Muscle layer of duodenum (tissue), 2 donors: ENCODE data around the gene BIRC6.

Experiments
- H3K27ac ChIP-seq: one replicate; pipeline ENCODE4 v1.7.0; 2013; ENCODE audit warnings: mild to moderate bottlenecking, low read length
- H3K27me3 ChIP-seq: one replicate; pipeline ENCODE4 v1.7.0; 2013; ENCODE audit warnings: low read depth, mild to moderate bottlenecking, control low read depth, low read length
- H3K36me3 ChIP-seq, 2 donors: one replicate each; pipeline ENCODE4 v1.7.0; 2013; ENCODE audit warnings: low read length in 2 of 2, control low read depth in 1 of 2, mild to moderate bottlenecking in 1 of 2; ENCODE audit not compliant: insufficient read depth in 2 of 2, control insufficient read depth in 1 of 2
- H3K4me1 ChIP-seq, 2 donors: one replicate each; pipeline ENCODE4 v1.7.0; 2013; ENCODE audit warnings: low read length in 2 of 2, mild to moderate bottlenecking in 2 of 2, control low read depth in 1 of 2, moderate library complexity in 1 of 2; ENCODE audit not compliant: insufficient read depth in 2 of 2, control insufficient read depth in 1 of 2
- H3K4me3 ChIP-seq, 2 donors: one replicate each; pipeline ENCODE4 v1.7.0; 2013; ENCODE audit warnings: low read length in 2 of 2, low read depth in 1 of 2, mild to moderate bottlenecking in 1 of 2
- H3K9me3 ChIP-seq, 2 donors: one replicate each; pipeline ENCODE4 v1.7.0; 2013; ENCODE audit warnings: low read length in 2 of 2, control low read depth in 1 of 2, mild to moderate bottlenecking in 1 of 2; ENCODE audit not compliant: control insufficient read depth in 1 of 2
- donor health status: healthy.

BIRC6 gene

DNA sequence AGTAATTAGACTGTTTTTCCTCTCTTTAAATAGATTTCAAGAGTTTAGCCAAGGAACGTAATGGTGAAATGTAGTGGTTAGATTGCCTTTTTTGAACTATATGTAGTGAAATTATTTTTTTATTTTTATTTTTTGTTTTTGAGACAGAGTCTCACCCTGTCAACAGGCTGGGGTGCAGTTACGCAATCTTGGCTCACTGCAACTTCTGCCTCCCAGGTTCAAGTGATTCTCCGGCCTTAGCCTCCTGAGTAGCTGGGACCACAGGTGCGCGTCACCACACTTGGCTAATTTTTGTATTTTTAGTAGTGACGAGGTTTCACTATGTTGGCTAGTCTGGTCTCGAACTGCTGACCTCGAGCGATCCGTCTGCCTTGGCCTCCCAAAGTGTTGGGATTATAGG is 60.8 kb downstream of the BIRC6 start:
- no peaks in the 10 kb centered on the region for H3K27me3 ChIP-seq
- H3K27ac ChIP-seq = no peak overlapping the region
- H3K4me1 ChIP-seq = peaks cover 4 to 5% of the 10 kb centered on the region in 2 donors
- peaks cover 21 to 22% of the 10 kb centered on the region in 2 donors for H3K36me3 ChIP-seq
- H3K9me3 ChIP-seq = no peaks in the 10 kb centered on the region
- H3K4me3 ChIP-seq = no peak overlapping the region

DNA sequence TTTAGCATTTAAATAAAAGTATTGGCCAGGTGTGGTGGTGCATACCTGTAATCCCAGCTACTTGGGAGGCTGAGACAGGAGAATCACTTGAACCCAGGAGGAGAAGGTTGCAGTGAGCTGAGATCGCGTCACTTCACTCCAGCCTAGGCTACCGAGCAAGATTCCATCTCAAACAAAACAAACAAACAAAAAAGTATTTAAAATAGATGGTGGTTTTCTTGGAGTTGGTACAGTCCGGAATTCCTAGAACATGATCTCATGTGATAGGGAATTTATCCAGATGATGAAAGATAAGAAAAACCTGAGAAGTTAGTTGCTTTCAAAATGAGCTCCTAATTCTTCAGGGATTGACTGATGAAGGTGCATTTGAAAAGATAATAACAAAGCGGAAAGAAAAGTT is 62.0 kb downstream of the BIRC6 start:
- no peak overlapping the region for H3K27ac ChIP-seq
- H3K36me3 ChIP-seq = peaks cover 21 to 22% of the 10 kb centered on the region in 2 donors
- H3K4me3 ChIP-seq = no peak overlapping the region
- no peaks in the 10 kb centered on the region for H3K9me3 ChIP-seq
- H3K4me1 ChIP-seq = peaks cover 4 to 5% of the 10 kb centered on the region in 2 donors
- H3K27me3 ChIP-seq = no peaks in the 10 kb centered on the region

DNA sequence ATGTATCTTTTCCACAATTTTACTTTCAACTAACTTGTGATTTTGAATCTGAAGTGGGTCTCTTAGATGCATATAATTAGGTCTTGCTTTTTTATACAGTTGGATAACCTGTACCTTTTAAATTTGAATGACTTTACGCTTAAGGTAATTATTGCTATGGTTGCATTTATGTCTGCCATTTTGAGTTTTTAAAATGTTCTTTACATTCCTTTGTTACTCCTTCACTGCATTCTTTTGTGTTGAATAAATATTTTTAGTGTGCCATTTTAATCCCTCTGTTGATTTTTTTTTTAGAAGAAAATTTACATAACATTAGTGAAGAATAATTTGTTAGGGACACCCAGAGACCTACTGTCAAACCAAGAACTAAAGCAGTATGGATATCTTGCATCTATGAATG is 65.3 kb downstream of the BIRC6 start:
- H3K36me3 ChIP-seq = peaks cover 0 to 6% of the 10 kb centered on the region in 2 donors
- no peak overlapping the region for H3K27ac ChIP-seq
- H3K27me3 ChIP-seq = no peaks in the 10 kb centered on the region
- peaks cover 8 to 11% of the 10 kb centered on the region in 2 donors for H3K4me1 ChIP-seq
- H3K9me3 ChIP-seq = no peaks in the 10 kb centered on the region
- no peak overlapping the region for H3K4me3 ChIP-seq

DNA sequence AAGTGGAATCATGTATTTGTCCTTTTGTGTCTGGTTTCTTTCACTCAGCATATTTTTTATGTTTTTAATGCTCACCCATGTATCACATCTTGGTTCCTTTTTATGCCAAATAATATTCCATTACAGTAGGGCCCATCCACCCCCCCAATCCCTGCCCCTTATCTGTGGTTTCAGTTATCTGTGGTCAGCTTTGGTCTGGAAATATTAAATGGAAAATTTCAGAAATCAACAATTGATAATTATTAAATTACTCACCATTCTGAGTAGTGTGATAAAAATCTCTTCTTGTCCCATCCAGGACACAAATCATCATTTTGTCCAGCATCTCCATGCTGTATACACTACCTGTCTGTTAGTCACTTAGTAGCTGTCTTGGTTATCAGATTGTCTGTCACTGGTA is 66.7 kb downstream of the BIRC6 start:
- Histone ChIP-seq H3K4me1 (peaks cover 8 to 11% of the 10 kb centered on the region in 2 donors), H3K36me3 (no peaks in the 10 kb centered on the region), H3K4me3 (no peak overlapping the region), H3K27me3 (no peaks in the 10 kb centered on the region), H3K27ac (no peak overlapping the region), H3K9me3 (no peaks in the 10 kb centered on the region)

DNA sequence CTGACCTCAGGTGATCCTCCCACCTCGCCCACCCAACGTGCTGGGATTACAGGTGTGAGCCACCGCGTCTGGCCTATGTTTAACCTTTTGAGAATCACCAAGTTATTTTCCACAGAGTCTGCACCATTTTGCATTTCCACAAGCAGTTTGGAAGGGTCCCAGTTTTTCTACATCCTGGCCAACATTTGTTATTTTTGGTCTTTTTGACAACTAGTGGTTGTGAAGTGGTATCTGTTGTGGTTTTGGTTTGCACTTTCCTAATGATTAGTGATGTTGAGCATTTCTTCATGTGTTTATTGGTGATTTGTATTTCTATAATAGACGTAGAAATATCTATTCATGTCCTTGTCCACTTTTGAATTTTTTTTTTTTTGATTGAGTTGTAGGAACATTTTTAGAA is 67.9 kb downstream of the BIRC6 start:
- H3K27ac ChIP-seq = no peak overlapping the region
- H3K4me1 ChIP-seq = peaks cover 5 to 11% of the 10 kb centered on the region in 2 donors
- H3K36me3 ChIP-seq = peaks cover 0 to 4% of the 10 kb centered on the region in 2 donors
- H3K27me3 ChIP-seq = no peaks in the 10 kb centered on the region
- no peak overlapping the region for H3K4me3 ChIP-seq
- H3K9me3 ChIP-seq = no peaks in the 10 kb centered on the region

DNA sequence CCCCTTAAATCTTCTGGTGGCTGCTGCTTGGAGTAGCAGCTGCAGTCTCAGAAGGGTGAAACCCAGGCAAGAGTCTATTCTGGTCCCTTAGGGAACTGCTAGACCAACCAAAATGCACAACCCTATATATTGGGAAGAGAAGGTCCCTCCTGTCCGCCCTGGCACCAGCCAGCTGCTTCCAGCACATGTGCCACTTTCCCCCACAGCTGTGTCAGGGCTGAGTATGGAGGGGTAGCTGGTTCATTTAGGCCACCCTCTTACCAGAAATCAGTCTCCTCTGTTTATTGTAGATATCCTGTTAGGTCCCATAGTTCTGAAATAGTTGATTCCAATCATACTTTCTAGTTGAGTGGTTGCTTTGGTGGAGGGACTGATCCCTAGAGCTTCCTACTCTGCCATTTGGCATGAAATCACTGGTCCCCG is 68.9 kb downstream of the BIRC6 start:
- Histone ChIP-seq H3K27me3 (no peaks in the 10 kb centered on the region), H3K27ac (no peak overlapping the region), H3K4me1 (peaks cover 4 to 11% of the 10 kb centered on the region in 2 donors), H3K4me3 (no peak overlapping the region), H3K9me3 (no peaks in the 10 kb centered on the region), H3K36me3 (peaks cover 0 to 4% of the 10 kb centered on the region in 2 donors)

DNA sequence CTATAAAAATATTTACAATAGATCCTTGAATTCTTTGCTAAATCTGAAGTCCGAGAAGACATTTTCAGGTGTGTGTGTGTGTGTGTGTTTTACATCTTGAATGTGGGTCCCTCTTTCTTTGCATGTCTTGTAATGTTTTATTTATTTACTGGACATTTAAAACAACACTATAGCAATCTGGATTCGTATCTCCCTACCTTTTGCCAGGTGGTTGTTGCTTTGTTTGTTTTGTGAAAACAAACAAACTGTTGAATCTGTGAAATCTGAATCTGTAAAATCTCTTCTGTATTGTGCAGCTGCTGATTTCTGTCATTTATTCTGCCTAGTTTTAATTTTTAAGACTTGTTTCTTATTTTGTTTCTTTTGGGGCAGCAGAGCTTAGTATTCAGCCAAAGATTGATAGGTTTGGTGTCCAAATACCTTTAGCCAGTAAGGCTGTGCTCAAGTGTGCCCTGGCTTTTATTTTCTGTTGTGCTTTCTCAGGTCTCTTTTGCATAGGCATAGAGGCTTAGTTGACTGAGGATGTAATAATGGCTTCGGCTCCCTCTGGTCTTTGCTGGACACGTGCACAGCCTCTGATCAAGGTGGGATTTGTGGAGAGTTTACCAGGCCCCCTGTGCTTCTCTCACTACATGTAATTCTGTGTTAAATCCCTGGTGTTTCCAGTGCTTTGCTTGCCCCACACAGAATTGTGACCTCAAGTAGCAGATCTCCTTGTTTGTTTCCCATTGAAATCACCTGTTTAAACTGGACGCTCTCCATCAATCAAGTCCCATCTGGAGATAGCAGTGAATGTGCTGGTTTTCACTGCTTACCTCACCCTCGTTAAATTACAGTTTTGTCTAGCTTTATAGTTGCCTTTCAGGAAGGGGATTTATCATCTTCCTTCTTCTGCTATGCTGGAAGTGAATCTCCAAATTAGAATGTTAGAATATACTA is 71.1 kb downstream of the BIRC6 start:
- Histone ChIP-seq H3K9me3 (no peaks in the 10 kb centered on the region), H3K4me1 (peaks cover 4 to 6% of the 10 kb centered on the region in 2 donors), H3K27me3 (no peaks in the 10 kb centered on the region), H3K4me3 (no peak overlapping the region), H3K36me3 (peaks cover 6 to 11% of the 10 kb centered on the region in 2 donors), H3K27ac (no peak overlapping the region)

DNA sequence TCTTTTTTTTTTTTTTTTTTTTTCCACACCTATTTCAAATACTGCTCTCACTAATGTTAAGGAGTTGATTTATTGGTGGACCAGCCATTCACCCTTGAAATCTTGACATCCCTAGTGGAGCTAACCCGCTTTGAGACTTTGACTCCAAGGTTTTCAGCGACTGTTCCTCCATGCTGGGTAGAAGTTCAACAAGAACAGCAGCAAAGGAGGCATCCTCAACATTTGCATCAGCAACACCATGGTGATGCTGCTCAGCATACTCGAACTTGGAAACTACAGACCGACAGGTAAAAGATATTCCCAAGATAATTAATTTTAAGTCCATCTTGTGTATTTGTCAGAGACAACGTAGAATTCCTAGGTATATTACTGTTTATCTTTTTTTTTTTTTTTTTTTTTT is 74.0 kb downstream of the BIRC6 start:
- no peaks in the 10 kb centered on the region for H3K9me3 ChIP-seq
- peaks cover under 1 to 1% of the 10 kb centered on the region in 2 donors for H3K4me1 ChIP-seq
- no peaks in the 10 kb centered on the region for H3K27me3 ChIP-seq
- H3K27ac ChIP-seq = no peak overlapping the region
- peaks cover 6 to 15% of the 10 kb centered on the region in 2 donors for H3K36me3 ChIP-seq
- no peak overlapping the region for H3K4me3 ChIP-seq

DNA sequence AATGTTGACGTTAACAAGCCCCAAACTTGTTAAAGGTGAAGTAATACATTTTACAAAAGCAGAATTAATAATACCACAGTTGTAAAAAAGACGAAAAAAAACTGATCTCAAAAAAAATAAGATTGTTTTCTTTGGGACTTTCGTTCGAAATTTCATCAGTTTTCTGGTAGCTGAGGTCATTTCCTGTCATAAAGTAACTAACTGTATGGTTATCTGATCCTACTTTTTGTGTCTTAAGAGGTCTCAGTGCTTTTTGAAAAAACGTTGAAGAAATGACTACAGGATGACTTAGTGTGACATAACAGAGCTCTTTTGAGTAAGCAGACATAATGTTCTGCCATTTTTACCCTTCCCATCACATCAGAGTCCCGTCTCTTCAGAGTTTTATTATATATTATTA is 79.3 kb downstream of the BIRC6 start:
- Histone ChIP-seq H3K4me3 (no peak overlapping the region), H3K9me3 (no peaks in the 10 kb centered on the region), H3K4me1 (no peaks in the 10 kb centered on the region), H3K36me3 (peaks cover 22 to 31% of the 10 kb centered on the region in 2 donors), H3K27ac (no peak overlapping the region), H3K27me3 (no peaks in the 10 kb centered on the region)

DNA sequence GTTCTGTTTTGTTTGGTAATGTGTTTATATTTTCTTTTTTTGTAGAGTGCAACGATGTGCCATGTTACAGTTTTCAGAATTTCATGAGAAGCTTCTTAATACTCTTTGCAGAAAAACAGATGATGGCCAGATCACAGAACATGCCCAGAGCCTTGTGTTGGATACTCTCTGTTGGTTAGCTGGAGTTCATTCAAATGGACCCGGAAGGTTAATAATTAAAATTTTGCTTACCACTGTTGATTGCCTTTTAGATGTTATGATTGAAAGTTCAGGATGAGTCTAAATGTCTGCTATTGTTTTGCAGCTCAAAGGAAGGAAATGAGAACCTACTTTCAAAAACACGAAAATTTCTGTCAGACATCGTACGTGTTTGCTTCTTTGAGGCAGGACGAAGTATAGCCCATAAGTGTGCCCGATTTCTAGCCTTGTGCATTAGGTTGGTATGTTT is 85.2 kb downstream of the BIRC6 start:
- Histone ChIP-seq H3K4me1 (no peaks in the 10 kb centered on the region), H3K27me3 (no peaks in the 10 kb centered on the region), H3K9me3 (no peaks in the 10 kb centered on the region), H3K27ac (no peak overlapping the region), H3K36me3 (peaks cover 41 to 63% of the 10 kb centered on the region in 2 donors), H3K4me3 (no peak overlapping the region)

DNA sequence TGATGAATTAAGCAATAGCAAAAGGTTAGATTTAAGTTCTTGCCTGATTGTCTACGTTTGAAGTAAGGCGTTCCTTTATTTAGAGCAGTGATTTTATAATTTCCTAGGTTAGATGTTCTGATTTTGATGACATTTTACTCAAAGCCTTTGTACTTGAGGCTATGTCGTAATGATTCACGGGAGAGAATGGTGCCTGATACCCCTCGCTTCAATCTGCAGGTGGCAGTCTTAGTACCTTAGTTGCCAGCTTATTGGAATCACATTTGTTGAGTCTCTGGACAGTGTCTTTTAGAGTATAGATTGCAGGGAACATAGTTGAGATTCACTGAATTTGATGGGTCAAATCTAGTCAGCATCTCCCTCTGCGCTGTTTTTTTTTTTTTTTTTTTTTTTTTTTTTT is 89.5 kb downstream of the BIRC6 start:
- H3K36me3 ChIP-seq = peaks cover 33 to 63% of the 10 kb centered on the region in 2 donors
- H3K4me3 ChIP-seq = no peak overlapping the region
- no peak overlapping the region for H3K27ac ChIP-seq
- H3K9me3 ChIP-seq = no peaks in the 10 kb centered on the region
- H3K27me3 ChIP-seq = no peaks in the 10 kb centered on the region
- no peaks in the 10 kb centered on the region for H3K4me1 ChIP-seq
